K562 (cell line): ENCODE measurements around the gene RNF141. TPM values are rescaled to one million over a fixed set of nuclear protein-coding genes. Genes with fewer than 3 reads are reported as not detected.

Experiments used
- ARID1B ChIP-seq: fragments of 450-650 bp; IDR thresholded peaks from 2 replicates; pipeline ENCODE4 v1.6.1; 2016; ENCODE audit warnings: antibody characterized with exemption, mild to moderate bottlenecking, inconsistent platforms
- ATF7 ChIP-seq: fragments of 450-650 bp; IDR thresholded peaks from 2 replicates; pipeline ENCODE4 v1.7.1; 2014; ENCODE audit warnings: mild to moderate bottlenecking, moderate library complexity
- CBFA2T2 ChIP-seq: fragments of 450-650 bp; conservative IDR thresholded peaks from 2 replicates; pipeline ENCODE4 v1.6.1; 2017; ENCODE audit warnings: mild to moderate bottlenecking
- ETS2 ChIP-seq: IDR thresholded peaks from 2 replicates; pipeline ENCODE4 v1.6.1; 2016; ENCODE audit warnings: borderline replicate concordance, missing genetic modification characterization, mild to moderate bottlenecking, moderate library complexity, missing compliant biosample characterization; ENCODE audit not compliant: poor library complexity, severe bottlenecking
- HNRNPH1 ChIP-seq: fragments of 200-400 bp; formaldehyde crosslinking; optimal IDR thresholded peaks from 2 replicates; pipeline ENCODE3; 2017; ENCODE audit warnings: low read depth, mild to moderate bottlenecking, low read length, moderate library complexity
- MCM7 ChIP-seq, 2 experiments: fragments of 450-650 bp; IDR thresholded peaks; 2 replicates each; pipeline ENCODE4 v1.6.1; 2016 to 2018
- MEF2D ChIP-seq: conservative IDR thresholded peaks from 2 replicates; pipeline ENCODE4 v1.6.1; 2016; ENCODE audit warnings: low read depth, missing genetic modification characterization, missing compliant biosample characterization
- MEIS2 ChIP-seq: fragments of 450-650 bp; IDR thresholded peaks from 2 replicates; pipeline ENCODE4 v1.6.1; 2014; ENCODE audit warnings: mild to moderate bottlenecking; ENCODE audit not compliant: partially characterized antibody
- NCOR1 ChIP-seq: fragments of 450-650 bp; IDR thresholded peaks from 2 replicates; pipeline ENCODE4 v1.6.1; 2016; ENCODE audit warnings: mild to moderate bottlenecking, moderate library complexity
- RB1 ChIP-seq: fragments of 450-650 bp; IDR thresholded peaks from 2 replicates; pipeline ENCODE4 v1.6.1; 2017; ENCODE audit warnings: low read depth, mild to moderate bottlenecking
- TEAD4 ChIP-seq, 2 experiments: sonication (generic) in 1 of 2; formaldehyde crosslinking in 1 of 2; IDR thresholded peaks; 2 replicates each; pipeline versions ENCODE4 v1.6.1 to v1.8.0; 2012 to 2022; ENCODE audit warnings: borderline replicate concordance in 1 of 2, inconsistent platforms in 1 of 2, low read length in 1 of 2, mild to moderate bottlenecking in 1 of 2, missing genetic modification reagents in 1 of 2
- TRIM24 ChIP-seq, 2 experiments: fragments of 450-650 bp; IDR thresholded peaks; 2 replicates each; pipeline ENCODE4 v1.6.1; 2016
- YBX1 ChIP-seq: fragments of 450-650 bp; IDR thresholded peaks from 2 replicates; pipeline ENCODE4 v1.7.1; 2016; ENCODE audit warnings: mild to moderate bottlenecking
- ZKSCAN1 ChIP-seq: fragments of 150-350 bp; IDR thresholded peaks from 2 replicates; pipeline ENCODE4 v1.6.1; 2016; ENCODE audit warnings: low read depth, low read length
- ZNF239 ChIP-seq: fragments of 250-450 bp; sonication (Bioruptor Pico); IDR thresholded peaks from 2 replicates; pipeline ENCODE4 v1.4.0; 2020; ENCODE audit warnings: mild to moderate bottlenecking
- polyA plus RNA-seq, 8 experiments: library from polyadenylated mRNA; depleted of rRNA in 4 of 8; stranded (reverse) in 5 of 8; unstranded in 3 of 8; fragments of >200 nt; fragmentation: Nextera tagmentation in 2 of 8; fragmentation: Illumina TruSeq in 1 of 8; extraction: Ambion mirVana in 2 of 8; extraction: Trizol in 1 of 8; gene quantifications; 2 replicates each; pipeline versions ENCODE4 v1.2.1 to v1.2.3, GENCODE V29; 2011 to 2014; ENCODE audit warnings: inconsistent platforms in 1 of 8, missing spikeins in 1 of 8
- total RNA-seq, 7 experiments: library from RNA; depleted of rRNA in 6 of 7; stranded (reverse); fragments of >200 nt in 6 of 7; fragmentation: Illumina TruSeq in 2 of 7; extraction: Trizol in 2 of 7; gene quantifications; 2 replicates each; pipeline versions ENCODE4 v1.2.1 to v1.2.3, GENCODE V29; 2011 to 2021; ENCODE audit warnings: low replicate concordance in 1 of 7
- TF ChIP-seq, protein P1 (sequence below): fragments of 250-450 bp; sonication (Bioruptor Pico); IDR thresholded peaks from 2 replicates; pipeline ENCODE4 v1.5.0; 2020; ENCODE audit warnings: mild to moderate bottlenecking, borderline replicate concordance
- TF ChIP-seq, protein P2 (sequence below): fragments of 450-650 bp; formaldehyde crosslinking; IDR thresholded peaks from 2 replicates; pipeline ENCODE4 v1.4.0; 2020; ENCODE audit warnings: mild to moderate bottlenecking
- TF ChIP-seq, protein P3 (sequence below), 2 experiments: fragments of 250-450 bp in 1 of 2; fragments of 450-650 bp in 1 of 2; sonication (Bioruptor Pico) in 1 of 2; IDR thresholded peaks; 2 replicates each; pipeline versions ENCODE4 v1.6.1 to v1.8.0; 2016 to 2021; ENCODE audit warnings: mild to moderate bottlenecking in 2 of 2, moderate library complexity in 2 of 2, missing compliant biosample characterization in 1 of 2, missing genetic modification characterization in 1 of 2
- TF ChIP-seq, protein P4 (sequence below), 2 experiments: fragments of 450-650 bp; IDR thresholded peaks; 2 replicates each; pipeline ENCODE4 v1.6.1; 2016
- TF ChIP-seq, protein P5 (sequence below), 2 experiments: fragments of 450-650 bp; conservative IDR thresholded peaks; 2 replicates each; pipeline ENCODE4 v1.6.1; 2017; ENCODE audit warnings: mild to moderate bottlenecking in 2 of 2, moderate library complexity in 2 of 2
- TF ChIP-seq, protein P6 (sequence below): sonication (generic); formaldehyde crosslinking; IDR thresholded peaks from 2 replicates; pipeline ENCODE4 v1.8.0; 2023; ENCODE audit warnings: mild to moderate bottlenecking, missing genetic modification reagents

The RNF141 gene
- total and polyA plus RNA-seq, 9 of the 15 experiments (the other 6 are each of a cell fraction or from before 2014, with no cell fraction given), result 9.7 to 51.9 (median 18.9) TPM

DNA sequence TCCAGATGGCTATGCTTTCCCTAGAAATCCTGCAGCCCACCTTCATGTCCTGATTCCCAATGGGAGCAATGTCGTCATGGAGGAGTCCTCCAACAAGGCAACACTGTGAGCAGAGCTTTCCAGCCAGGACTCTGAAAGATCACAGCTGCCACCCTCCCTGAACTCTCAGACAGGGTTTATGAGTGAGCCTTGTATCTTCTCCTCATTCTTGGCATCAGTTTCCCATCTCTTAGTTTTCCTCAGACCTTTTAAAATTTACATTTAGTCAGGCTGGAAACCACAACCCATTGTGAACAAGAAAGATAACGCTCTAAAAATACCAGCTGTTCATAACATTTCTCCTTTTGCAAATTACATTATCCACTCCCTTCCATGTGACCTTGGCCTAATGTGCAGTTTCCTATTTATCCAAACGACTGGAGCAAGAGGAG is 43.1 kb upstream of the RNF141 start (continued):
- TF ChIP-seq, protein P1, sequence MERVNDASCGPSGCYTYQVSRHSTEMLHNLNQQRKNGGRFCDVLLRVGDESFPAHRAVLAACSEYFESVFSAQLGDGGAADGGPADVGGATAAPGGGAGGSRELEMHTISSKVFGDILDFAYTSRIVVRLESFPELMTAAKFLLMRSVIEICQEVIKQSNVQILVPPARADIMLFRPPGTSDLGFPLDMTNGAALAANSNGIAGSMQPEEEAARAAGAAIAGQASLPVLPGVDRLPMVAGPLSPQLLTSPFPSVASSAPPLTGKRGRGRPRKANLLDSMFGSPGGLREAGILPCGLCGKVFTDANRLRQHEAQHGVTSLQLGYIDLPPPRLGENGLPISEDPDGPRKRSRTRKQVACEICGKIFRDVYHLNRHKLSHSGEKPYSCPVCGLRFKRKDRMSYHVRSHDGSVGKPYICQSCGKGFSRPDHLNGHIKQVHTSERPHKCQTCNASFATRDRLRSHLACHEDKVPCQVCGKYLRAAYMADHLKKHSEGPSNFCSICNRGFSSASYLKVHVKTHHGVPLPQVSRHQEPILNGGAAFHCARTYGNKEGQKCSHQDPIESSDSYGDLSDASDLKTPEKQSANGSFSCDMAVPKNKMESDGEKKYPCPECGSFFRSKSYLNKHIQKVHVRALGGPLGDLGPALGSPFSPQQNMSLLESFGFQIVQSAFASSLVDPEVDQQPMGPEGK (CRISPR knock-in tag), result no peak
- TF ChIP-seq RB1, result no peak
- TF ChIP-seq, protein P2, sequence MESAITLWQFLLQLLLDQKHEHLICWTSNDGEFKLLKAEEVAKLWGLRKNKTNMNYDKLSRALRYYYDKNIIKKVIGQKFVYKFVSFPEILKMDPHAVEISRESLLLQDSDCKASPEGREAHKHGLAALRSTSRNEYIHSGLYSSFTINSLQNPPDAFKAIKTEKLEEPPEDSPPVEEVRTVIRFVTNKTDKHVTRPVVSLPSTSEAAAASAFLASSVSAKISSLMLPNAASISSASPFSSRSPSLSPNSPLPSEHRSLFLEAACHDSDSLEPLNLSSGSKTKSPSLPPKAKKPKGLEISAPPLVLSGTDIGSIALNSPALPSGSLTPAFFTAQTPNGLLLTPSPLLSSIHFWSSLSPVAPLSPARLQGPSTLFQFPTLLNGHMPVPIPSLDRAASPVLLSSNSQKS (CRISPR knock-in tag), result no peak
- TF ChIP-seq MEIS2, result peak; percentile 13
- no peak for TF ChIP-seq HNRNPH1
- 0 out of 2 replicates have a peak, but pooled peaks have one; percentile 19 for TF ChIP-seq ATF7
- TF ChIP-seq CBFA2T2, result peak; percentile 53; the same call in 1 of the 2 replicates
- peak; percentile 83 for TF ChIP-seq MEF2D
- TF ChIP-seq ARID1B, result peak; percentile 84
- no peak for TF ChIP-seq MCM7 (IDR thresholded peaks at IDR 0.05)
- no peak for TF ChIP-seq TRIM24 (IDR thresholded peaks at IDR 0.05)
- TF ChIP-seq, protein P3, sequence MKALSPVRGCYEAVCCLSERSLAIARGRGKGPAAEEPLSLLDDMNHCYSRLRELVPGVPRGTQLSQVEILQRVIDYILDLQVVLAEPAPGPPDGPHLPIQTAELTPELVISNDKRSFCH (CRISPR knock-in tag; IDR thresholded peaks at IDR 0.05), result no peak
- TF ChIP-seq, protein P3 (tag; IDR thresholded peaks at IDR 0.05), result 0 out of 2 replicates have a peak, but pooled peaks have one; percentile 65
- TF ChIP-seq, protein P4, sequence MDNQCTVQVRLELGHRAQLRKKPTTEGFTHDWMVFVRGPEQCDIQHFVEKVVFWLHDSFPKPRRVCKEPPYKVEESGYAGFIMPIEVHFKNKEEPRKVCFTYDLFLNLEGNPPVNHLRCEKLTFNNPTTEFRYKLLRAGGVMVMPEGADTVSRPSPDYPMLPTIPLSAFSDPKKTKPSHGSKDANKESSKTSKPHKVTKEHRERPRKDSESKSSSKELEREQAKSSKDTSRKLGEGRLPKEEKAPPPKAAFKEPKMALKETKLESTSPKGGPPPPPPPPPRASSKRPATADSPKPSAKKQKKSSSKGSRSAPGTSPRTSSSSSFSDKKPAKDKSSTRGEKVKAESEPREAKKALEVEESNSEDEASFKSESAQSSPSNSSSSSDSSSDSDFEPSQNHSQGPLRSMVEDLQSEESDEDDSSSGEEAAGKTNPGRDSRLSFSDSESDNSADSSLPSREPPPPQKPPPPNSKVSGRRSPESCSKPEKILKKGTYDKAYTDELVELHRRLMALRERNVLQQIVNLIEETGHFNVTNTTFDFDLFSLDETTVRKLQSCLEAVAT (IDR thresholded peaks at IDR 0.05), result peak in 1 of 2 experiments; percentile 79; a peak in 2 of 4 replicates
- TF ChIP-seq, protein P5, sequence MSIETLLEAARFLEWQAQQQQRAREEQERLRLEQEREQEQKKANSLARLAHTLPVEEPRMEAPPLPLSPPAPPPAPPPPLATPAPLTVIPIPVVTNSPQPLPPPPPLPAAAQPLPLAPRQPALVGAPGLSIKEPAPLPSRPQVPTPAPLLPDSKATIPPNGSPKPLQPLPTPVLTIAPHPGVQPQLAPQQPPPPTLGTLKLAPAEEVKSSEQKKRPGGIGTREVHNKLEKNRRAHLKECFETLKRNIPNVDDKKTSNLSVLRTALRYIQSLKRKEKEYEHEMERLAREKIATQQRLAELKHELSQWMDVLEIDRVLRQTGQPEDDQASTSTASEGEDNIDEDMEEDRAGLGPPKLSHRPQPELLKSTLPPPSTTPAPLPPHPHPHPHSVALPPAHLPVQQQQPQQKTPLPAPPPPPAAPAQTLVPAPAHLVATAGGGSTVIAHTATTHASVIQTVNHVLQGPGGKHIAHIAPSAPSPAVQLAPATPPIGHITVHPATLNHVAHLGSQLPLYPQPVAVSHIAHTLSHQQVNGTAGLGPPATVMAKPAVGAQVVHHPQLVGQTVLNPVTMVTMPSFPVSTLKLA (conservative IDR thresholded peaks at IDR 0.05), result 0 out of 4 replicates have a peak, but pooled peaks of 1 of the 2 experiments have one; percentile 17
- TF ChIP-seq ETS2, result no peak
- TF ChIP-seq NCOR1, result 0 out of 2 replicates have a peak, but pooled peaks have one; percentile 8
- TF ChIP-seq, protein P6, sequence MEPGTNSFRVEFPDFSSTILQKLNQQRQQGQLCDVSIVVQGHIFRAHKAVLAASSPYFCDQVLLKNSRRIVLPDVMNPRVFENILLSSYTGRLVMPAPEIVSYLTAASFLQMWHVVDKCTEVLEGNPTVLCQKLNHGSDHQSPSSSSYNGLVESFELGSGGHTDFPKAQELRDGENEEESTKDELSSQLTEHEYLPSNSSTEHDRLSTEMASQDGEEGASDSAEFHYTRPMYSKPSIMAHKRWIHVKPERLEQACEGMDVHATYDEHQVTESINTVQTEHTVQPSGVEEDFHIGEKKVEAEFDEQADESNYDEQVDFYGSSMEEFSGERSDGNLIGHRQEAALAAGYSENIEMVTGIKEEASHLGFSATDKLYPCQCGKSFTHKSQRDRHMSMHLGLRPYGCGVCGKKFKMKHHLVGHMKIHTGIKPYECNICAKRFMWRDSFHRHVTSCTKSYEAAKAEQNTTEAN (CRISPR knock-in tag), result no peak
- TF ChIP-seq YBX1, result no peak
- TF ChIP-seq TEAD4 (IDR thresholded peaks at IDR 0.05; ENCODE audit: low read length), result peak; percentile 73; the same call in 1 of the 2 replicates
- TF ChIP-seq TEAD4 (CRISPR knock-in tag; IDR thresholded peaks at IDR 0.05; ENCODE audit: borderline replicate concordance), result no peak
- TF ChIP-seq ZKSCAN1, result no peak
- no peak for TF ChIP-seq ZNF239 (CRISPR knock-in tag)
